ENCODE results near the gene ANKFN1. TPM values are rescaled to one million over a fixed set of nuclear protein-coding genes. Genes with fewer than 3 reads are reported as not detected.

Gene ANKFN1
- total RNA-seq, 4 donors from 2014 or later: 0.13 to 1.4 (median 0.75) TPM

DNA sequence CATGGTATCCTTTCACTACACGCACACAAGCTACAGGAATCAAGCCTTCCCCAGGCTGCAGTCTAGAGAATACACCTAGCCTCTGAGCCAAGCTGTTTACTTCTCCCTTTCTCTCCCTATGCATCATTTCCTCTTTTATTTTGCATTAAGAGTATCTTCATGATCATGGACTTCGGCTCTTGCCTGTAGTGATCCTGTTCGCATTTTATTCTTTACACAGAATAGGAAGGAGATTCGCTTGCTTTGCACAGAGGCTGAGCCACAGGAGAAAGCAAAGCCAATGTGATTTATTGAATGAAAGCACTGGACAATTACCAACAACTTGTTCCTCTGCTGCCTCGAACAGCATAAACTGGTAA, 172.7 kb downstream of the ANKFN1 start:
- Histone ChIP-seq H3K27me3 (peaks cover 10% of the 10 kb centered on the region), H3K4me1 (no peaks in the 10 kb centered on the region), H3K27ac (no peak overlapping the region), H3K9me3 (no peaks in the 10 kb centered on the region), H3K4me3 (no peak overlapping the region), H3K36me3 (no peaks in the 10 kb centered on the region)
- WGBS, 2 donors (ENCODE audit: low coverage in 1 of 2): 46 to 75% methylated on average over 5 of the region's 5 CpGs
- ATAC-seq: no peak
- TF ChIP-seq POLR2AphosphoS5 (IDR thresholded peaks at IDR 0.05) (no peak), POLR2A (IDR thresholded peaks at IDR 0.05) (no peak), EP300 (IDR thresholded peaks at IDR 0.05) (no peak)
- TF ChIP-seq, protein P1, sequence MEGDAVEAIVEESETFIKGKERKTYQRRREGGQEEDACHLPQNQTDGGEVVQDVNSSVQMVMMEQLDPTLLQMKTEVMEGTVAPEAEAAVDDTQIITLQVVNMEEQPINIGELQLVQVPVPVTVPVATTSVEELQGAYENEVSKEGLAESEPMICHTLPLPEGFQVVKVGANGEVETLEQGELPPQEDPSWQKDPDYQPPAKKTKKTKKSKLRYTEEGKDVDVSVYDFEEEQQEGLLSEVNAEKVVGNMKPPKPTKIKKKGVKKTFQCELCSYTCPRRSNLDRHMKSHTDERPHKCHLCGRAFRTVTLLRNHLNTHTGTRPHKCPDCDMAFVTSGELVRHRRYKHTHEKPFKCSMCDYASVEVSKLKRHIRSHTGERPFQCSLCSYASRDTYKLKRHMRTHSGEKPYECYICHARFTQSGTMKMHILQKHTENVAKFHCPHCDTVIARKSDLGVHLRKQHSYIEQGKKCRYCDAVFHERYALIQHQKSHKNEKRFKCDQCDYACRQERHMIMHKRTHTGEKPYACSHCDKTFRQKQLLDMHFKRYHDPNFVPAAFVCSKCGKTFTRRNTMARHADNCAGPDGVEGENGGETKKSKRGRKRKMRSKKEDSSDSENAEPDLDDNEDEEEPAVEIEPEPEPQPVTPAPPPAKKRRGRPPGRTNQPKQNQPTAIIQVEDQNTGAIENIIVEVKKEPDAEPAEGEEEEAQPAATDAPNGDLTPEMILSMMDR (IDR thresholded peaks at IDR 0.05): no peak

DNA sequence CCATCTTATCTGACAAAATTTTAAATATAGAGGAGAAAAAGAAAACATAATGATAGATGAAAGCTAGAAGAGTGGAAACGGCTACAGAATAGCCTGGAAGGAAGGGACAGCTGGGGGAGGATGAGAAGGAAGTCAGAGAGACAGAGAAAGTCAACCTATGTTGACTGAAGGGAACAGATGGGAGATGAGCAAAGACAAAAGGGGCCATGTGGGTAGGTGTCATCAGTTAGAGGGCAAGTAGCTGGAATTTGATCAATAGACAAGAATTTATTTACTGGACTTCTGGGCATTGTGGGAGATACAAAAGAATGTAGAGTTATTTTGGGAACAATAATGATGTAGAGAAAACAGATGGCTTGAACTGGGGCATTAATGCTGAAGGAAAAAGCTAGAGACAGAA, 194.4 kb downstream of the ANKFN1 start:
- Histone ChIP-seq H3K4me3 (no peak overlapping the region), H3K9me3 (peaks cover 0 to 20% (median 0%) of the 10 kb centered on the region in 3 donors), H3K27me3 (no peaks in the 10 kb centered on the region), H3K27ac (no peak overlapping the region), H3K36me3 (no peaks in the 10 kb centered on the region), H3K4me1 (no peaks in the 10 kb centered on the region)
- TF ChIP-seq POLR2A (IDR thresholded peaks at IDR 0.05) (no peak), EP300 (IDR thresholded peaks at IDR 0.05) (no peak), POLR2AphosphoS5 (IDR thresholded peaks at IDR 0.05) (no peak)
- TF ChIP-seq, protein P1 (IDR thresholded peaks at IDR 0.05): no peak
- 33 to 77% methylated on average over 1 of the region's 1 CpG for WGBS, 2 donors (ENCODE audit: low coverage in 1 of 2)
- no peak for ATAC-seq

DNA sequence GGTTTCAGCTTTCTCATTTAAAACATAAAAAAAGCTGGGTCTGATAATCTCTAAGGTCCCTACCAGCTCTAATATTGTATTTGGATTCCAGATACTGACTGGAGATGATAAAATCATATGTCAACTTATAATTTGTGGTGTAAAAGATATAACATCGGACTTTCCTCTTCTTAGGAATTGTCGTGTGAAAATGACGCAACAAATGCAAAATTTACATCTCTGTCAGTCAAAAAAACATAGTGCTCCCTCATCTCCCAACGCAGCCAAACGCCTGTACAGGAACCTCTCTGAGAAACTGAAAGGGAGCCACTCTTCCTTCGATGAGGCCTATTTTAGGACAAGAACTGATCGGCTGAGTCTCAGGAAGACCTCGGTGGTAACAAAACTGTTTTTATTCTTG, 197.3 kb downstream of the ANKFN1 start:
- Histone ChIP-seq H3K4me1 (no peaks in the 10 kb centered on the region), H3K36me3 (no peaks in the 10 kb centered on the region), H3K4me3 (no peak overlapping the region), H3K9me3 (peaks cover 0 to 9% (median 0%) of the 10 kb centered on the region in 3 donors), H3K27me3 (no peaks in the 10 kb centered on the region), H3K27ac (no peak overlapping the region)
- TF ChIP-seq EP300 (IDR thresholded peaks at IDR 0.05) (no peak), POLR2AphosphoS5 (IDR thresholded peaks at IDR 0.05) (no peak), POLR2A (IDR thresholded peaks at IDR 0.05) (no peak)
- TF ChIP-seq, protein P1 (IDR thresholded peaks at IDR 0.05): no peak
- no peak for ATAC-seq
- 77 to 83% methylated on average over 5 to 8 of the region's 8 CpGs for WGBS, 2 donors (ENCODE audit: low coverage in 1 of 2)

DNA sequence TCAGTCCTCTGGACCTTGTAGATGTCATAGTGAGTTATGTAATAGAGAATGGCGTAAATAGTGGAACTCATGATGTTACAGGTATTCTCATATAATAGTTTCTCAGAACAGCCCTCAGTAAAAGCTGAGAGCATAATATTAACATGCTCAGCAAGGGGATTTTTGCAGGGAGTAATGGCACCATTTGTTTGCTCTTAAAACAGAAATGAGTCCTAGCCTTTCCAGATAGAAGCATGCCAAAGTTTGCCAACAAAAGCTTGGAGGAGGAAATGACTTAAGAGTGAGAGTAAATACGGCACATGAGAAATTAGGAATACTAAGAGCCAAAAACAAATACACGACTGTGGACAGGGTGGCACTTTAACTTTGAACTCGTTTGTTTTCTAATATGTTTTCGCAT, 198.4 kb downstream of the ANKFN1 start:
- ATAC-seq: no peak
- TF ChIP-seq EP300 (IDR thresholded peaks at IDR 0.05): no peak
- no peak for TF ChIP-seq POLR2A (IDR thresholded peaks at IDR 0.05)
- TF ChIP-seq POLR2AphosphoS5 (IDR thresholded peaks at IDR 0.05): no peak
- TF ChIP-seq, protein P1 (IDR thresholded peaks at IDR 0.05): no peak
- WGBS, 2 donors (ENCODE audit: low coverage in 1 of 2): 79 to 83% methylated on average over 5 of the region's 5 CpGs
- H3K4me1 ChIP-seq: no peaks in the 10 kb centered on the region
- H3K9me3 ChIP-seq: no peaks in the 10 kb centered on the region
- no peak overlapping the region for H3K27ac ChIP-seq
- no peaks in the 10 kb centered on the region for H3K36me3 ChIP-seq
- H3K4me3 ChIP-seq: no peak overlapping the region
- no peaks in the 10 kb centered on the region for H3K27me3 ChIP-seq

DNA sequence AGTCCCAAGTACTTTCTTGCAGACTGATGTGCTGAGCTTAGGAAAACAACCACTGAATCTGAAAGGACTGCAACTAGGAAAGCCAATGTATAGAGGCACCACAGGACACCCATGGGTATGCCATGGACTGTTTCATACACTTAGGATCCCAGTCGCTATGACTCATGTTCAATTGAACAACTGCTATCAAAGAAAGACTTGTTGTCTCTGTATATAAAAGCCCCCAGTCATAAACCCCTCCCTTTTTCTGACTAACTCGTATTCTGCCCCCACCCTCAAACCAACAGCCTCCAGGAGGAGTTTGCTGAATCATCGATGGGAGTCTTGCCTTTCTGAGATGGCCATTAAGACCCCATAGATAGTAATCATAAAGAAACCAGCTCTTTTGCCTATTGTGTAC, 205.4 kb downstream of the ANKFN1 start:
- Histone ChIP-seq H3K36me3 (no peaks in the 10 kb centered on the region), H3K9me3 (no peaks in the 10 kb centered on the region), H3K4me3 (no peak overlapping the region), H3K27me3 (no peaks in the 10 kb centered on the region), H3K4me1 (no peaks in the 10 kb centered on the region), H3K27ac (no peak overlapping the region)
- no peak for ATAC-seq
- WGBS, 2 donors (ENCODE audit: low coverage in 1 of 2): 60 to 80% methylated on average over 3 of the region's 3 CpGs
- TF ChIP-seq EP300 (IDR thresholded peaks at IDR 0.05) (no peak), POLR2A (IDR thresholded peaks at IDR 0.05) (no peak), POLR2AphosphoS5 (IDR thresholded peaks at IDR 0.05) (no peak)
- TF ChIP-seq, protein P1 (IDR thresholded peaks at IDR 0.05): no peak
